K562 (cell line): Measurements from ENCODE around the gene IL21. TPM values are rescaled to one million over a fixed set of nuclear protein-coding genes. Genes with fewer than 3 reads are reported as not detected.
A peak's percentile ranks its signal among the peaks of the same experiment; 100 is the strongest.

Source experiments
- CBX3 ChIP-seq, 2 experiments: IDR thresholded peaks; 1 replicate in 1 of 2; 2 replicates in 1 of 2; pipeline ENCODE4 v1.6.1; 2012; ENCODE audit warnings: inconsistent platforms in 2 of 2, low read length in 2 of 2, borderline replicate concordance in 1 of 2, control low read depth in 1 of 2
- CCAR2 ChIP-seq: fragments of 200-400 bp; formaldehyde crosslinking; IDR thresholded peaks from 2 replicates; pipeline ENCODE4 v1.6.1; 2017; ENCODE audit warnings: mild to moderate bottlenecking, low read depth, low read length
- ESRRB ChIP-seq: fragments of 250-450 bp; sonication (Bioruptor Pico); IDR thresholded peaks from 2 replicates; pipeline ENCODE4 v1.5.0; 2020; ENCODE audit warnings: mild to moderate bottlenecking, moderate library complexity, borderline replicate concordance
- FOXM1 ChIP-seq, 2 experiments: fragments of 450-650 bp in 1 of 2; sonication (generic) in 1 of 2; formaldehyde crosslinking in 1 of 2; IDR thresholded peaks; 2 replicates each; pipeline versions ENCODE4 v1.6.1 to v1.9.0; 2017 to 2022; ENCODE audit warnings: low read depth in 2 of 2, mild to moderate bottlenecking in 2 of 2, missing genetic modification reagents in 1 of 2, moderate library complexity in 1 of 2
- HNRNPL ChIP-seq: fragments of 200-400 bp; formaldehyde crosslinking; IDR thresholded peaks from 2 replicates; pipeline ENCODE4 v1.6.1; 2017; ENCODE audit warnings: low read depth, mild to moderate bottlenecking, low read length
- HSF4 ChIP-seq: fragments of 250-450 bp; sonication (Bioruptor Pico); IDR thresholded peaks from 2 replicates; pipeline ENCODE4 v2.1.2; 2022; ENCODE audit warnings: mild to moderate bottlenecking, moderate library complexity, borderline replicate concordance
- IFI16 ChIP-seq: fragments of 250-450 bp; sonication (Bioruptor Pico); IDR thresholded peaks from 2 replicates; pipeline ENCODE4 v2.1.2; 2022; ENCODE audit warnings: mild to moderate bottlenecking, inconsistent platforms
- LCOR ChIP-seq: sonication (generic); formaldehyde crosslinking; IDR thresholded peaks from 2 replicates; pipeline ENCODE4 v1.8.0; 2022; ENCODE audit warnings: mild to moderate bottlenecking, missing genetic modification reagents
- MTA2 ChIP-seq: fragments of 450-650 bp; IDR thresholded peaks from 2 replicates; pipeline ENCODE4 v1.6.1; 2016; ENCODE audit warnings: low read depth
- NELFE ChIP-seq: IDR thresholded peaks from 2 replicates; pipeline ENCODE4 v1.6.1; 2011; ENCODE audit warnings: mild to moderate bottlenecking; ENCODE audit not compliant: insufficient read depth, insufficient read length
- POLR3G ChIP-seq: IDR thresholded peaks from 2 replicates; pipeline ENCODE4 v1.6.1; 2011; ENCODE audit not compliant: insufficient read length, insufficient replicate concordance; ENCODE audit errors: extremely low read depth
- TAF7 ChIP-seq: fragments of 450-650 bp; IDR thresholded peaks from 2 replicates; pipeline ENCODE4 v1.6.1; 2016; ENCODE audit warnings: missing genetic modification characterization, missing compliant biosample characterization
- ZNF584 ChIP-seq: fragments of 200-800 bp; sonication (Bioruptor generic); IDR thresholded peaks from 2 replicates; pipeline ENCODE4 v1.6.1; 2016; ENCODE audit warnings: low read depth, mild to moderate bottlenecking, missing genetic modification characterization, missing compliant biosample characterization
- ZNF699 ChIP-seq: fragments of 250-450 bp; sonication (Bioruptor Pico); IDR thresholded peaks from 2 replicates; pipeline ENCODE4 v1.8.0; 2021; ENCODE audit warnings: mild to moderate bottlenecking, moderate library complexity; ENCODE audit not compliant: insufficient replicate concordance
- polyA plus RNA-seq, 8 experiments: library from polyadenylated mRNA; depleted of rRNA in 4 of 8; stranded (reverse) in 5 of 8; unstranded in 3 of 8; fragments of >200 nt; fragmentation: Nextera tagmentation in 2 of 8; fragmentation: Illumina TruSeq in 1 of 8; extraction: Ambion mirVana in 2 of 8; extraction: Trizol in 1 of 8; gene quantifications; 2 replicates each; pipeline versions ENCODE4 v1.2.1 to v1.2.3, GENCODE V29; 2011 to 2014; ENCODE audit warnings: inconsistent platforms in 1 of 8, missing spikeins in 1 of 8
- total RNA-seq, 7 experiments: library from RNA; depleted of rRNA in 6 of 7; stranded (reverse); fragments of >200 nt in 6 of 7; fragmentation: Illumina TruSeq in 2 of 7; extraction: Trizol in 2 of 7; gene quantifications; 2 replicates each; pipeline versions ENCODE4 v1.2.1 to v1.2.3, GENCODE V29; 2011 to 2021; ENCODE audit warnings: low replicate concordance in 1 of 7
- TF ChIP-seq, protein P1 (sequence below): sonication (generic); formaldehyde crosslinking; IDR thresholded peaks from 2 replicates; pipeline ENCODE4 v1.8.0; 2023; ENCODE audit warnings: missing genetic modification reagents, mild to moderate bottlenecking, borderline replicate concordance
- TF ChIP-seq, protein P2 (sequence below): fragments of 250-450 bp; sonication (Bioruptor Pico); IDR thresholded peaks from 2 replicates; pipeline ENCODE4 v1.5.0; 2022; ENCODE audit warnings: mild to moderate bottlenecking
- TF ChIP-seq, protein P3 (sequence below): fragments of 200-800 bp; sonication (Bioruptor generic); IDR thresholded peaks from 2 replicates; pipeline ENCODE4 v1.6.1; 2017; ENCODE audit warnings: missing genetic modification characterization, missing compliant biosample characterization

IL21 gene
- total and polyA plus RNA-seq, 9 of the 15 experiments (the other 6 are each of a cell fraction or from before 2014, with no cell fraction given) = not detected

DNA sequence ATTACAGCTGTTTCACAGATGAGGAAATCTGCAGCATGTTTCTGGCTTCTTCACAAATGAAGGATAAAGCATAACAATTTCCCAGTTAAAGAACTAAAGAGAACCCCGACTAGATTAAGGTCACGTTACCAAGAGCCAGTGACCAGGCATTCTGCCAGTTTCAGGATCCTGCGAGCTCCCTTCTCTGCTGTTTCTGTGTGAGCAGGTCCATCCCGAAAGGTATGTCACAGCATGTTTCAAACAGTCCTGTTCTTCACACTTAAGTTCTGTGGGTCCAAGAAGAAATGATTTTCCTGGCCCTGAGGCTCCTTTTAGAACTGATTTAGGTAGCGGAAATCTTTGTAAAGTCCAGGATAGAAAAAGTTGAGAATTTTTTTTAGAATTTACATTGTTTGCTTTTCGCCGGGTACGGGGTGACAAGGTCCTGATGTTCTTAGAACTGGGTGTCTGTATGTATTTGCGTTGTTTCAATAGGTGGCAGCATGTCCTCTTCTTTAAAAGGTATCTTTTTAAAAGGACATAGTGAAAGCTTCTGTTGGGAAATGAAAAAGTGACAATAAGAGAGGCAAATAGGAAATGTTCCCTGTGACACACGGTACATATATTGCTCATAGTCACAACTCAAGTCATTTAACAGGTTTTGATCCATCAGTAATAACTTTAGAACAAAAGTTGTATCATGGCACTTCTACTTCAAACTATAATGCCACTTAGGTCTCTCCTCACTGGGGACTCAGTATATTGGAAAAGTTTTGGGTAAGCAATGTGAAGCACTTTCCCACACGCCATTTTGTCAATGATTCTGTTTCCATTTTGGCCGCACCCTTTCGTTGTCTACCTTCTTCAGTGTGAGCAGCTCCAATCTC lies 18.4 kb downstream of the IL21 start (continued):
- TF ChIP-seq, protein P1, sequence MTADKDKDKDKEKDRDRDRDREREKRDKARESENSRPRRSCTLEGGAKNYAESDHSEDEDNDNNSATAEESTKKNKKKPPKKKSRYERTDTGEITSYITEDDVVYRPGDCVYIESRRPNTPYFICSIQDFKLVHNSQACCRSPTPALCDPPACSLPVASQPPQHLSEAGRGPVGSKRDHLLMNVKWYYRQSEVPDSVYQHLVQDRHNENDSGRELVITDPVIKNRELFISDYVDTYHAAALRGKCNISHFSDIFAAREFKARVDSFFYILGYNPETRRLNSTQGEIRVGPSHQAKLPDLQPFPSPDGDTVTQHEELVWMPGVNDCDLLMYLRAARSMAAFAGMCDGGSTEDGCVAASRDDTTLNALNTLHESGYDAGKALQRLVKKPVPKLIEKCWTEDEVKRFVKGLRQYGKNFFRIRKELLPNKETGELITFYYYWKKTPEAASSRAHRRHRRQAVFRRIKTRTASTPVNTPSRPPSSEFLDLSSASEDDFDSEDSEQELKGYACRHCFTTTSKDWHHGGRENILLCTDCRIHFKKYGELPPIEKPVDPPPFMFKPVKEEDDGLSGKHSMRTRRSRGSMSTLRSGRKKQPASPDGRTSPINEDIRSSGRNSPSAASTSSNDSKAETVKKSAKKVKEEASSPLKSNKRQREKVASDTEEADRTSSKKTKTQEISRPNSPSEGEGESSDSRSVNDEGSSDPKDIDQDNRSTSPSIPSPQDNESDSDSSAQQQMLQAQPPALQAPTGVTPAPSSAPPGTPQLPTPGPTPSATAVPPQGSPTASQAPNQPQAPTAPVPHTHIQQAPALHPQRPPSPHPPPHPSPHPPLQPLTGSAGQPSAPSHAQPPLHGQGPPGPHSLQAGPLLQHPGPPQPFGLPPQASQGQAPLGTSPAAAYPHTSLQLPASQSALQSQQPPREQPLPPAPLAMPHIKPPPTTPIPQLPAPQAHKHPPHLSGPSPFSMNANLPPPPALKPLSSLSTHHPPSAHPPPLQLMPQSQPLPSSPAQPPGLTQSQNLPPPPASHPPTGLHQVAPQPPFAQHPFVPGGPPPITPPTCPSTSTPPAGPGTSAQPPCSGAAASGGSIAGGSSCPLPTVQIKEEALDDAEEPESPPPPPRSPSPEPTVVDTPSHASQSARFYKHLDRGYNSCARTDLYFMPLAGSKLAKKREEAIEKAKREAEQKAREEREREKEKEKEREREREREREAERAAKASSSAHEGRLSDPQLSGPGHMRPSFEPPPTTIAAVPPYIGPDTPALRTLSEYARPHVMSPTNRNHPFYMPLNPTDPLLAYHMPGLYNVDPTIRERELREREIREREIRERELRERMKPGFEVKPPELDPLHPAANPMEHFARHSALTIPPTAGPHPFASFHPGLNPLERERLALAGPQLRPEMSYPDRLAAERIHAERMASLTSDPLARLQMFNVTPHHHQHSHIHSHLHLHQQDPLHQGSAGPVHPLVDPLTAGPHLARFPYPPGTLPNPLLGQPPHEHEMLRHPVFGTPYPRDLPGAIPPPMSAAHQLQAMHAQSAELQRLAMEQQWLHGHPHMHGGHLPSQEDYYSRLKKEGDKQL = no peak
- TF ChIP-seq LCOR (CRISPR knock-in tag) (no peak), POLR3G (no peak), CBX3 (IDR thresholded peaks at IDR 0.05; ENCODE audit: borderline replicate concordance in 1 of 2, low read length in 2 of 2) (peak in 1 of 2 experiments; percentile 30; a peak in 1 of 3 replicates), MTA2 (no peak), HNRNPL (no peak), FOXM1 (IDR thresholded peaks at IDR 0.05; ENCODE audit: low read depth) (no peak), FOXM1 (CRISPR knock-in tag; IDR thresholded peaks at IDR 0.05; ENCODE audit: low read depth) (no peak), ZNF584 (CRISPR knock-in tag) (peak; percentile 62; the same call in 1 of the 2 replicates), NELFE (no peak), TAF7 (tag) (no peak), ZNF699 (CRISPR knock-in tag) (no peak), CCAR2 (no peak), ESRRB (CRISPR knock-in tag) (no peak), IFI16 (CRISPR knock-in tag) (no peak), HSF4 (no peak)
- TF ChIP-seq, protein P2, sequence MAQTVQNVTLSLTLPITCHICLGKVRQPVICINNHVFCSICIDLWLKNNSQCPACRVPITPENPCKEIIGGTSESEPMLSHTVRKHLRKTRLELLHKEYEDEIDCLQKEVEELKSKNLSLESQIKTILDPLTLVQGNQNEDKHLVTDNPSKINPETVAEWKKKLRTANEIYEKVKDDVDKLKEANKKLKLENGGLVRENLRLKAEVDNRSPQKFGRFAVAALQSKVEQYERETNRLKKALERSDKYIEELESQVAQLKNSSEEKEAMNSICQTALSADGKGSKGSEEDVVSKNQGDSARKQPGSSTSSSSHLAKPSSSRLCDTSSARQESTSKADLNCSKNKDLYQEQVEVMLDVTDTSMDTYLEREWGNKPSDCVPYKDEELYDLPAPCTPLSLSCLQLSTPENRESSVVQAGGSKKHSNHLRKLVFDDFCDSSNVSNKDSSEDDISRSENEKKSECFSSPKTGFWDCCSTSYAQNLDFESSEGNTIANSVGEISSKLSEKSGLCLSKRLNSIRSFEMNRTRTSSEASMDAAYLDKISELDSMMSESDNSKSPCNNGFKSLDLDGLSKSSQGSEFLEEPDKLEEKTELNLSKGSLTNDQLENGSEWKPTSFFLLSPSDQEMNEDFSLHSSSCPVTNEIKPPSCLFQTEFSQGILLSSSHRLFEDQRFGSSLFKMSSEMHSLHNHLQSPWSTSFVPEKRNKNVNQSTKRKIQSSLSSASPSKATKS = no peak
- TF ChIP-seq, protein P3, sequence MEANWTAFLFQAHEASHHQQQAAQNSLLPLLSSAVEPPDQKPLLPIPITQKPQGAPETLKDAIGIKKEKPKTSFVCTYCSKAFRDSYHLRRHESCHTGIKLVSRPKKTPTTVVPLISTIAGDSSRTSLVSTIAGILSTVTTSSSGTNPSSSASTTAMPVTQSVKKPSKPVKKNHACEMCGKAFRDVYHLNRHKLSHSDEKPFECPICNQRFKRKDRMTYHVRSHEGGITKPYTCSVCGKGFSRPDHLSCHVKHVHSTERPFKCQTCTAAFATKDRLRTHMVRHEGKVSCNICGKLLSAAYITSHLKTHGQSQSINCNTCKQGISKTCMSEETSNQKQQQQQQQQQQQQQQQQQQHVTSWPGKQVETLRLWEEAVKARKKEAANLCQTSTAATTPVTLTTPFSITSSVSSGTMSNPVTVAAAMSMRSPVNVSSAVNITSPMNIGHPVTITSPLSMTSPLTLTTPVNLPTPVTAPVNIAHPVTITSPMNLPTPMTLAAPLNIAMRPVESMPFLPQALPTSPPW (CRISPR knock-in tag) = no peak
